ENCODE results near the gene SETD5.

DNA sequence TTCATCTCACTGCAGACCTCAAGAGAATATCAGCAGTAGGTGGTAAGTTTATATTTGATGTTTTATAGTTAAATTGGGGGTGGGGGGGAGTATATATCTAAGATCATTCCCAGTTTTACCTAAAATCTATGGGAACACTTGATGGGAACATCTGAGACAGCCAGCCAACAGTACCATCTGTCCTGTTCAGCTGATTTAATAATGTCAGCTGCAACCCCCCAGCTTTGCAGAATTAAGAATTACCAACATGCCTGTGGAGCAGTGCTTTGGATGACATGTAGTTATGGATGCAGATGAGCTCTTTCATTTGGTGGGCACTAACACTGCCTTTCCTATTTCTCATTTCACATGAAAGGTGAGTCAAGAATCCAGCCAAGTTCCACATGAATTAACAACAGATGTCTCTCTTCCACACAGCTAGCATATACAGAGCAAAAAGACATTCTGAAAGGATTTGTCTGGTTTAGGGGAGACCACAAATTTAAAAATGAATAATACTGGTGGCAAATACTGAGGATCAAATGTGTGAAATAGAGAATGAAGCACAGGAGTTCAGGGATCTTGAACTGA lies 76.2 kb downstream of the SETD5 start:
- TF ChIP-seq, protein P1, sequence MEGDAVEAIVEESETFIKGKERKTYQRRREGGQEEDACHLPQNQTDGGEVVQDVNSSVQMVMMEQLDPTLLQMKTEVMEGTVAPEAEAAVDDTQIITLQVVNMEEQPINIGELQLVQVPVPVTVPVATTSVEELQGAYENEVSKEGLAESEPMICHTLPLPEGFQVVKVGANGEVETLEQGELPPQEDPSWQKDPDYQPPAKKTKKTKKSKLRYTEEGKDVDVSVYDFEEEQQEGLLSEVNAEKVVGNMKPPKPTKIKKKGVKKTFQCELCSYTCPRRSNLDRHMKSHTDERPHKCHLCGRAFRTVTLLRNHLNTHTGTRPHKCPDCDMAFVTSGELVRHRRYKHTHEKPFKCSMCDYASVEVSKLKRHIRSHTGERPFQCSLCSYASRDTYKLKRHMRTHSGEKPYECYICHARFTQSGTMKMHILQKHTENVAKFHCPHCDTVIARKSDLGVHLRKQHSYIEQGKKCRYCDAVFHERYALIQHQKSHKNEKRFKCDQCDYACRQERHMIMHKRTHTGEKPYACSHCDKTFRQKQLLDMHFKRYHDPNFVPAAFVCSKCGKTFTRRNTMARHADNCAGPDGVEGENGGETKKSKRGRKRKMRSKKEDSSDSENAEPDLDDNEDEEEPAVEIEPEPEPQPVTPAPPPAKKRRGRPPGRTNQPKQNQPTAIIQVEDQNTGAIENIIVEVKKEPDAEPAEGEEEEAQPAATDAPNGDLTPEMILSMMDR (IDR thresholded peaks at IDR 0.05) = no peak
- TF ChIP-seq EZH2 (IDR thresholded peaks at IDR 0.05) = no peak

Measured in neural progenitor cell (in vitro differentiated cells).